GM21529 (cell line): ENCODE results near the gene SLC35D3.
"Not testable (repeated sequence)": the region's sequence is repeated elsewhere in the genome, so short reads cannot be mapped to it uniquely, and the experiment has no call there.

Experiments
- ATAC-seq: cut with Tn5 transposase; IDR thresholded peaks from one replicate; pipeline ENCODE4 v1.9.1; 2021; ENCODE audit not compliant: unreplicated experiment

SLC35D3 gene

DNA sequence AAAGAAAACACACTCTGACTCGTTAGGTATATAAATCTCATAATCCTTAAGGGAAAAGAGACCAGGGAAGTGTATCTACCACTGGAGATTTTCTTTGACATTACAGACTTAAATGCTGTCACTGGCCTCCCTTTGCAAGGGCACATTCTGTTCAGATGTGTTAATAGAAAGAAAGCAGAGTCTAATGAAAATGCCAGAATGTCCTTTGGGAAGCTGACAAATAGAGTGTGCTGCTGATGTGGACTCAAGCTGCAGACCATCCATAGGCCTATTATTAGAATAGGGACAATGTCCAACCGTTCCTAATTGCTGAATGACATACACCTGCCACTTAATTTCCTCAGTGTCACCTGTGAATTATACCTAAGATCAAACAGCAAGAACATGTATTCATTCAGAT lies 41.2 kb downstream of the SLC35D3 start:
- no peak for ATAC-seq

- no peak for ATAC-seq
Measured at GRCh38 chr6:136964398-136964797, 42.3 kb downstream of the SLC35D3 start.

DNA sequence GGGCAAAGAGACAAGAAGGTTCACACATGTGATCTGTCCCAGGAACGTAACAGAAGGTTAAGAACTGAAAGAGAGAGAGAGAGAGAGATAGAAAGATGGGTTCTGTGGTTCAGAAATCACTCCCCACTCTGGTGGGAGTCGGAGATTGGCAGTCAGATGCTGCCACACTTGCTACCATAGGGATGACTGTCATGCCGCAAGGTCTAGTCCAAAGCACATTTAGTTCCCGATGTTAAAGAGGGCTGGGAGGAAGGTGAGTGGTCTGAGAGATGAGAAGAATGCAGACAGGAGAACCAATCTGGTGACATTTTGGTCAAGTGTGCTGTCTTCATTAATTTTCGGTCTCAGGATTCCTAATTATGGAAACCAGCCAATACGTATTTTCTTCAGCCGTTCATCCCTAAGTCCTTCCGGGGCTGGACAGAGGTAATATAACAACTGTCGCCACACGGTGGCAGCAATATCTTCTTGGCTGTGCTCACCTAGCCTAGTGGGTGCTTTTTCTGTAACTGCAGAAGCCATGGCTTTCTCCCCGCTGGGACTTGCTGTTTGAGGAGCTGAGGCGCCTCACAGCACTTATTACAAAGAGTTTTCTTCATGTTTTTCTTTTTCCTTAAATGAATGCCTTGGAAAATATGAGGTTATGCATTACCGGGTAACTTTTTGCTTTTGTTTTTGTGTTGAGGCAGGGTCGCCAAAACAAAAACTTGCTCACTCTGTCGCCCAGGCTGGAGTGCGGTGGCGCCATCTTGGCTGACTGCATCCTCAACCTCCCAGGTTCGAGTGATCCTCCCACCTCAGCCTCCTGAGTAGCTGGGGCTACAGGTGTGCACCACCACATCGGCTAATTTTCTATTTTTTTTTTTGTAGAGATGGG lies 46.0 kb downstream of the SLC35D3 start:
- peak; percentile 94 for ATAC-seq

GRCh38 chr6:136968837-136969236 lies 46.7 kb downstream of the SLC35D3 start:
- no peak for ATAC-seq

DNA sequence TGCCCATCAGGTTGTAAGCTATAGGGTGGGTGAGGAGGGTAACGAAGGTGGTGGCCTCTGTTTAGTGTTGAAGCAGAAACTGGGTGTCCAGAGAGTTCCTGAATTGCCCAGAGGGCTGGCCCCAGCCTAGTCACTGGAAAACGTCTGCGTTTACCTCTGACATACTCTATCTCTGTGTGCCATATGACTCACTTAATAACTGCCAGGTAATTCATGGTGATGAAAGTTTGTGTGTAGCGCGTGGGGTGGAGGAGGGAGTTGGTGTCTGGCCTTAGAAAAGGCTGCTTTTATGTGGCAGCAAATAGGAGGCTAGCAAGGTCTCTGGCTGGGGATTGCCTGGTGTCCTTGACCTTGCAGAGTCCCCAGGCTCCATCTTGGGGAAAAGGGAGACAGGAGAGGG lies 47.3 kb downstream of the SLC35D3 start:
- ATAC-seq = no peak

DNA sequence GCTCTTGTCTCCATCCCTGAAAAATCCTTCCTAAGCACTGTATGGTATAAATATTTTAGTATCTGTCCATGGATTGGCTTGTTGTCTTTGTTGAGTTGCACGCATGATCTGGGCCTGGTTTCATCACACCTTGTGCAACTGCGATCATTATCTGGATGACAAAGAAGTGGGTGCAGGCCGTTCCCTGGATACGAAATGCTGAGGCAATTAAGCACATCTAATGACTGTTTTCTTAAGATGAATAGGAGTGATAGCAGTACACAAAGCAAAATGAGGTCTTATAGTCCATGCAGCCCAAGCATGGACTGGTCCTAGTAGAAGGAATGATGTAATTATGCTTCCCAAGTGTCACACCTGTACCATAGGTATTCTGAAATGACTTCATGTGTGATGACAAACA lies 47.8 kb downstream of the SLC35D3 start:
- no peak for ATAC-seq

- ATAC-seq = no peak
Measured at GRCh38 chr6:136971609-136972008, 49.5 kb downstream of the SLC35D3 start.

DNA sequence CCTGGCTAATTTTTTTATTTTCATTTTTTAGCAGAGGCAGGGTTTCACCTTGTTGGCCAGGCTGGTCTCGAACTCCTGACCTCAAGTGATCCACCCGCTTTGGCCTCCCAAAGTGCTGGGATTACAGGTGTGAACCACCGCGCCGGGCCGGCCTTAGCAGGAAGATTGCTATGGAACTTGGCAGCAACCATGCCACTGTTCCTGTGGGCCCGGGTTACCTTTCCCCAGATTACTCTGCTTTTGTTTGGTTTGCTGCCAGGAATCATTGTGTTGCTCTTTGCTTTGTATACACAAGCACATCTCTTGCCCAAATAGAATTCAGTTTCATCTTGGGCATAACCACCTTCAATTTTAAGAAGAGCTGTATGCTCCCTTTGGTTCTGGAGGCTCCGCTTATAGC lies 51.7 kb downstream of the SLC35D3 start:
- ATAC-seq = not testable (repeated sequence)
